GM23338 (cell line): Measurements from ENCODE around the gene RAC3. TPM values are rescaled to one million over a fixed set of nuclear protein-coding genes. Genes with fewer than 3 reads are reported as not detected.

Source experiments
- ATAC-seq: fragments of 200-7000 bp; cut with Tn5 transposase; 3 replicates; pipeline ENCODE4 v1.9.1; 2020
- DNase-seq: peaks from one replicate; pipeline ENCODE4 v3.0.0-alpha.2; 2015; ENCODE audit warnings: low spot score
- H2AFZ ChIP-seq: fragments of 200-600 bp; sonication (generic); 2 replicates; pipeline ENCODE4 v1.8.0; 2016; ENCODE audit warnings: antibody characterized with exemption, mild to moderate bottlenecking, moderate library complexity
- H3F3A ChIP-seq: fragments of 200-600 bp; sonication (generic); replicated peaks from 2 replicates; pipeline ENCODE4 v1.8.0; 2017; ENCODE audit warnings: antibody characterized with exemption, mixed run types, low read depth
- H3K27ac ChIP-seq: fragments of 200-600 bp; sonication (generic); 2 replicates; pipeline ENCODE4 v1.6.1; 2016; ENCODE audit warnings: low read depth
- H3K27me3 ChIP-seq: fragments of 200-600 bp; sonication (generic); 2 replicates; pipeline ENCODE4 v1.8.0; 2016; ENCODE audit warnings: mild to moderate bottlenecking, mixed run types, moderate library complexity; ENCODE audit not compliant: insufficient read depth
- H3K36me3 ChIP-seq: fragments of 200-600 bp; sonication (generic); 2 replicates; pipeline ENCODE4 v1.8.0; 2016; ENCODE audit warnings: mild to moderate bottlenecking; ENCODE audit not compliant: insufficient read depth
- H3K4me1 ChIP-seq: fragments of 200-600 bp; sonication (generic); 2 replicates; pipeline ENCODE4 v1.8.0; 2016; ENCODE audit warnings: mild to moderate bottlenecking, moderate library complexity; ENCODE audit not compliant: insufficient read depth
- H3K4me2 ChIP-seq: fragments of 200-600 bp; sonication (generic); 2 replicates; pipeline ENCODE4 v1.7.1; 2017; ENCODE audit warnings: mixed run types
- H3K4me3 ChIP-seq: fragments of 200-600 bp; sonication (generic); 2 replicates; pipeline ENCODE4 v1.6.1; 2016; ENCODE audit warnings: mixed run types
- H3K79me2 ChIP-seq: fragments of 200-600 bp; sonication (generic); replicated peaks from 2 replicates; pipeline ENCODE4 v1.8.0; 2017; ENCODE audit warnings: mild to moderate bottlenecking; ENCODE audit not compliant: insufficient read depth
- H3K9me2 ChIP-seq: fragments of 200-600 bp; sonication (generic); 2 replicates; pipeline ENCODE4 v1.8.0; 2017; ENCODE audit not compliant: insufficient read depth
- H4K20me1 ChIP-seq: fragments of 200-600 bp; sonication (generic); replicated peaks from 2 replicates; pipeline ENCODE4 v1.8.0; 2017; ENCODE audit warnings: mild to moderate bottlenecking; ENCODE audit not compliant: insufficient read depth
- H3K27ac Mint-ChIP-seq: 2 replicates; pipeline ENCODE4 v1.8.0; 2020; ENCODE audit warnings: inconsistent platforms, mild to moderate bottlenecking, moderate library complexity, mixed read lengths
- H3K27me3 Mint-ChIP-seq: 3 replicates; pipeline ENCODE4 v1.8.0; 2022; ENCODE audit warnings: low read depth, mild to moderate bottlenecking, moderate library complexity, mixed read lengths, inconsistent platforms; ENCODE audit not compliant: insufficient read depth, poor library complexity
- H3K36me3 Mint-ChIP-seq: 3 replicates; pipeline ENCODE4 v1.8.0; 2021; ENCODE audit warnings: low read depth, mild to moderate bottlenecking, inconsistent platforms, moderate library complexity, mixed read lengths
- H3K4me1 Mint-ChIP-seq: 3 replicates; pipeline ENCODE4 v1.8.0; 2020; ENCODE audit warnings: mild to moderate bottlenecking, inconsistent platforms, mixed read lengths
- H3K4me3 Mint-ChIP-seq: 3 replicates; pipeline ENCODE4 v1.8.0; 2021; ENCODE audit warnings: moderate library complexity, mild to moderate bottlenecking, inconsistent platforms, mixed read lengths
- H3K9me3 Mint-ChIP-seq: 3 replicates; pipeline ENCODE4 v1.8.0; 2020; ENCODE audit warnings: moderate library complexity, mild to moderate bottlenecking, inconsistent platforms, mixed read lengths
- CREB1 ChIP-seq: fragments of 250-450 bp; sonication (Bioruptor Pico); IDR thresholded peaks from 2 replicates; pipeline ENCODE4 v1.5.0; 2020; ENCODE audit warnings: low read depth, mild to moderate bottlenecking, moderate library complexity
- CTCF ChIP-seq, 2 experiments: fragments of 200-600 bp in 1 of 2; sonication (generic) in 1 of 2; conservative IDR thresholded peaks; 2 replicates each; pipeline versions ENCODE4 v1.5.1 to v1.6.1; 2016 to 2017; ENCODE audit warnings: antibody characterized with exemption in 2 of 2, low read depth in 2 of 2, mild to moderate bottlenecking in 2 of 2, moderate library complexity in 1 of 2
- ETS1 ChIP-seq: IDR thresholded peaks from 2 replicates; pipeline ENCODE4 v1.6.1; 2016; ENCODE audit warnings: antibody characterized with exemption
- EZH2 ChIP-seq: fragments of 200-600 bp; sonication (generic); IDR thresholded peaks from one replicate; pipeline ENCODE4 v1.8.0; 2017; ENCODE audit warnings: antibody characterized with exemption, mild to moderate bottlenecking, low read depth; ENCODE audit not compliant: unreplicated experiment
- EZH2phosphoT487 ChIP-seq: fragments of 200-600 bp; sonication (generic); IDR thresholded peaks from one replicate; pipeline ENCODE4 v1.8.1; 2018; ENCODE audit warnings: antibody characterized with exemption; ENCODE audit not compliant: unreplicated experiment
- JUNB ChIP-seq: IDR thresholded peaks from one replicate; pipeline ENCODE4 v1.6.1; 2016; ENCODE audit warnings: antibody characterized with exemption; ENCODE audit not compliant: unreplicated experiment
- NANOG ChIP-seq: IDR thresholded peaks from 2 replicates; pipeline ENCODE4 v1.6.1; 2016; ENCODE audit warnings: antibody characterized with exemption, borderline replicate concordance
- POLR2AphosphoS5 ChIP-seq: IDR thresholded peaks from 2 replicates; pipeline ENCODE4 v1.6.1; 2016; ENCODE audit warnings: antibody characterized with exemption, low read depth
- REST ChIP-seq: IDR thresholded peaks from one replicate; pipeline ENCODE4 v1.6.1; 2018; ENCODE audit warnings: antibody characterized with exemption; ENCODE audit not compliant: unreplicated experiment
- STAT1 ChIP-seq: IDR thresholded peaks from one replicate; pipeline ENCODE4 v1.6.1; 2016; ENCODE audit warnings: antibody characterized with exemption; ENCODE audit not compliant: unreplicated experiment
- ZNF114 ChIP-seq: fragments of 250-450 bp; sonication (Bioruptor Pico); IDR thresholded peaks from 2 replicates; pipeline ENCODE4 v1.5.0; 2020; ENCODE audit warnings: mild to moderate bottlenecking, moderate library complexity
- ZNF331 ChIP-seq: fragments of 250-450 bp; sonication (Bioruptor Pico); IDR thresholded peaks from 2 replicates; pipeline ENCODE4 v1.5.0; 2020; ENCODE audit warnings: low read depth, mild to moderate bottlenecking, moderate library complexity
- ZNF462 ChIP-seq: fragments of 250-450 bp; sonication (Bioruptor Pico); IDR thresholded peaks from 2 replicates; pipeline ENCODE4 v1.5.0; 2020; ENCODE audit warnings: mild to moderate bottlenecking, moderate library complexity
- polyA plus RNA-seq: library from polyadenylated mRNA; unstranded; fragments of >200 nt; fragmentation: Nextera tagmentation; extraction: Ambion mirVana; gene quantifications from 2 replicates; pipeline ENCODE4 v1.2.1, GENCODE V29; 2016
- total RNA-seq: library from RNA; depleted of rRNA; stranded (reverse); fragments of >200 nt; shearing (Covaris generic); gene quantifications from 2 replicates; pipeline ENCODE4 v1.2.3, GENCODE V29; 2014

The RAC3 gene
- total and polyA plus RNA-seq, 2 experiments from 2014 or later = 31.5 to 293 TPM

- H3K36me3 ChIP-seq = no peaks in the 10 kb centered on the region
- H3K27ac Mint-ChIP-seq = no peak overlapping the region
Measured at GRCh38 chr17:82009413-82009812, 22.1 kb upstream of the RAC3 start.

More at GRCh38 chr17:82009413-82009812, 22.1 kb upstream of the RAC3 start:
- H3K27ac ChIP-seq = no peak overlapping the region
- H3K27me3 ChIP-seq = no peaks in the 10 kb centered on the region
- H4K20me1 ChIP-seq = no peaks in the 10 kb centered on the region
- no peak overlapping the region for H2AFZ ChIP-seq
- no peak overlapping the region for H3K4me3 ChIP-seq
- Mint-ChIP-seq H3K4me3 (no peak overlapping the region), H3K9me3 (no peaks in the 10 kb centered on the region), H3K36me3 (no peaks in the 10 kb centered on the region), H3K4me1 (no peaks in the 10 kb centered on the region), H3K27me3 (peaks cover 9% of the 10 kb centered on the region)
- DNase-seq = no peak
- TF ChIP-seq ZNF331 (CRISPR knock-in tag) (no peak), POLR2AphosphoS5 (no peak), STAT1 (no peak), NANOG (no peak), ZNF114 (no peak), ZNF462 (CRISPR knock-in tag) (no peak), CREB1 (no peak), CTCF (conservative IDR thresholded peaks at IDR 0.05; ENCODE audit: low read depth in 2 of 2) (no peak), ETS1 (no peak), JUNB (no peak), EZH2 (no peak), REST (no peak), EZH2phosphoT487 (no peak)
- no peaks in the 10 kb centered on the region for H3K9me2 ChIP-seq
- H3K79me2 ChIP-seq = no peaks in the 10 kb centered on the region
- no peak for ATAC-seq
- H3K4me1 ChIP-seq = no peaks in the 10 kb centered on the region
- no peaks in the 10 kb centered on the region for H3F3A ChIP-seq
- H3K4me2 ChIP-seq = no peak overlapping the region
